NOMO-1 (cell line): ENCODE results near the gene NCEH1.
"Not testable (repeated sequence)": the region's sequence is repeated elsewhere in the genome, so short reads cannot be mapped to it uniquely, and the experiment has no call there.

ENCODE experiments used
- DNase-seq, 2 experiments: peaks; one replicate each; lab custom pipeline; 2025; ENCODE audit not compliant: unreplicated experiment in 2 of 2; lab: John Stamatoyannopoulos, UW

NCEH1 gene, protein sequence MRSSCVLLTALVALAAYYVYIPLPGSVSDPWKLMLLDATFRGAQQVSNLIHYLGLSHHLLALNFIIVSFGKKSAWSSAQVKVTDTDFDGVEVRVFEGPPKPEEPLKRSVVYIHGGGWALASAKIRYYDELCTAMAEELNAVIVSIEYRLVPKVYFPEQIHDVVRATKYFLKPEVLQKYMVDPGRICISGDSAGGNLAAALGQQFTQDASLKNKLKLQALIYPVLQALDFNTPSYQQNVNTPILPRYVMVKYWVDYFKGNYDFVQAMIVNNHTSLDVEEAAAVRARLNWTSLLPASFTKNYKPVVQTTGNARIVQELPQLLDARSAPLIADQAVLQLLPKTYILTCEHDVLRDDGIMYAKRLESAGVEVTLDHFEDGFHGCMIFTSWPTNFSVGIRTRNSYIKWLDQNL

DNA sequence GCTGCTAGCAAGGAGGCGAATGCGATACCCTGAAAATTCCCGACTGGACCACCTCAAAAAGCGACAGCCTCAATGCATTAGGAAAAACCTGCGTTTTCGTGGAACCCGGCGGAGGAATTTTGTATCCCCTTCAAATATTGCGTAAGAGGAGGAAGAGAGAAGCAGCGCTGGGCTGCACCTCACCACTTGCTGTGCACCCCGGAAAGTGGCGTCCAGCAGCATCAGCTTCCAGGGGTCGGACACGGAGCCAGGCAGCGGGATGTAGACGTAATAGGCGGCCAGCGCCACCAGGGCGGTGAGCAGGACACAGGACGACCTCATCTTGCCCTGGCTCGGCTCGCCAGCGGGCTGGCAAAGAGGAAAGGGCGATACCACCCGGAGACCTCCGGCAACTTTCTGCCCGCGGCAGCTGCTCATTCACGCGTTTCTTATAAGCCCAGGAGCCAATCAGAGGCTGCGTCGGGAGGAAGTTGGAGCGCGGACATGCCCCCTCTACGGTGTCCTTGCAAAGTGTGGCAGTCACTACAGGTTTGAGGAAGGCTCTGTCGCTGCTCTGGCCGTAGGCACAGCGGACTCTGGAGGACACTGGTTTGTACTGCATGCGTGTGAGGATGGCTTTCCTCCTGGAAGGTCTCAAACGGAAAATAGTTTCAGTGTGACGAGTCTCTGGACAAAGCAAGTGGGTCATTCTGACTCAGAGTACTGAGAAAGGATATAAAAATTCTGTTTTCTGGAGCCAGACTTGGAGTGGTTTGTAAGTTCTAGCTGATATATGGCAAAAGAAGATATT, at the start of gene NCEH1:
Gene NCEH1, minus strand, starts transcription at position 404 of the 790 bp plus-strand sequence. Its CDS starts 83 bp downstream, at position 321.
- DNase-seq: peak; percentile 100

DNA sequence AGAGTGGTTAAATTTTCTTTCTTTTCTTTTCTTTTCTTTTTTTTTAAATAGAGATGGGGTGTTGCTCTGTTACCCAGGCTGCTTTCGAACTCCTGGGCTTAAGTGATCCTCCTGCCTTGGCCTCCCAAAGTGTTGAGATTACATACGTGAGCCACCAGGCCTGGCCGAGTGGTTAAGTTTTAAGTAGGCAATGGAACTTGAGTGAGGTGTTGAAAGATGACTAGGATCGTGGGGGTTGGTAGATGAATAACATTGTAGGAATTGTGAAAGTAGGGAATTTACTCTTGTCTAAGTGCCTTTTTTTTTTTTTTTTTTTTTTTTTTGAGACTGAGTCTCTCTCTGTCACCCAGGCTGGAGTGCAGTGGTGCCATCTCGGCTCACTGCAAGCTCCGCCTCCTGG, 49.5 kb upstream of the NCEH1 start:
- not testable (repeated sequence) for DNase-seq

DNA sequence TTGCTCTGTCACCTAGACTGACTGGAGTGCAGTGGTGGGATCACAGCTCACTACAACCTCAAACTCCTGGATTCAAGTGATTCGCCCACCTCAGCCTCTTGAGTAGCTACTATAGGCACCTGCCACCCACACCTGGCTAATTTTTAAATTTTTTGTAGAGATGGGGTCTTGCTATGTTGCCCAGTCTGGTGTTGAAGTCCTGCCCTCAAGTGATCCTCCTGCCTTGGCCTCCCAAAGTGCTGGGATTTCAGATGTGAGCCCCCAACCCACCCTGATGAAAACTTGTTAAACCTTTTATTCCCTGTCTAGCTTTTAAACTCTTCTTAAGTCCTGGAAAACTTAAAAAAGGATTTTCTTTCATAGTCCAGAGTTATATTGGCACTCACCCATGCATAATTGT, 42.3 kb upstream of the NCEH1 start:
- DNase-seq: no peak

DNA sequence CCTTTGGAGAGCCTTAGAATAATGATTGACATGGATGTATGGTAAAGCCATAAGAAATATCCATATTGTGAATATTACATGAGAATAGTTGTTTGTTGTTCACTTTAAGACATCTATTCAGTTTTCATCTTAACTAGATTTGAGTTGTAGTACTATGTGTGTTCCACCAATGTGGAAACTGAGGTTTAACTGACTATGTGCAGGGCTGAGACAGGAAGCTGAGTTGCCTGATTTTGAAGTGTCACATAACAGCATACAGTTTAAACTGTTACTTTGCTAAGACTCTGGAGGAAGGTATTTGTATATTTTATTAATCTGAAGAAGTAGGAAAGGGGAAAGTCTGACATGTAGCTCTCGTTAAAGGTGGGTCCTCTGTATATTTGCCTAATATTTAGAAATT, 41.8 kb upstream of the NCEH1 start:
- DNase-seq: no peak

DNA sequence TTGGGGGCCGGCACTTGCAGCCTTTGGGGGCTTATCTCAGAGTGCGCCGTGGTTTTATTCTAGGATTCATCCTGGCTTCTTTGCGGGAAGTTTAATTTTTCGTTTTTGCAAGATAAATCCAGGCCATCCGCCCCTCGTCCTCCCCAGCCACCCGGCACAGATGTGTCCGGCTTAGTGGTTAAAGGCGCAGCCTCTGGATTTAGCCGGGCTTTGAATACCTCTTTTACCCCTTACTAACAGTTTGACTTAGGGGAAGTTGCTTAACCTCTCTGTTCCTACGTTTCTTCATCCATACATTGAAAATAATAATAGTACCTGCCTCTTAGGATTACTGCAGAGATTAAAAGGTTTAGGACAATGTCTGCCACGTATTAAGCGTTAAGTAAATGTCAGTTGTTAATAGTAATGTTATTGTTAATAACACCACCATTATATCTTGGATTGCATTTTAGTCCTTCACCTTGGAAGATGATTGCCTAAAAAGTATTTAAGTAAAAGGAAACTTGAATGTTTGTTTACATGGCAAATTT, 40.4 kb upstream of the NCEH1 start:
- peak; percentile 74 to 86 for DNase-seq

DNA sequence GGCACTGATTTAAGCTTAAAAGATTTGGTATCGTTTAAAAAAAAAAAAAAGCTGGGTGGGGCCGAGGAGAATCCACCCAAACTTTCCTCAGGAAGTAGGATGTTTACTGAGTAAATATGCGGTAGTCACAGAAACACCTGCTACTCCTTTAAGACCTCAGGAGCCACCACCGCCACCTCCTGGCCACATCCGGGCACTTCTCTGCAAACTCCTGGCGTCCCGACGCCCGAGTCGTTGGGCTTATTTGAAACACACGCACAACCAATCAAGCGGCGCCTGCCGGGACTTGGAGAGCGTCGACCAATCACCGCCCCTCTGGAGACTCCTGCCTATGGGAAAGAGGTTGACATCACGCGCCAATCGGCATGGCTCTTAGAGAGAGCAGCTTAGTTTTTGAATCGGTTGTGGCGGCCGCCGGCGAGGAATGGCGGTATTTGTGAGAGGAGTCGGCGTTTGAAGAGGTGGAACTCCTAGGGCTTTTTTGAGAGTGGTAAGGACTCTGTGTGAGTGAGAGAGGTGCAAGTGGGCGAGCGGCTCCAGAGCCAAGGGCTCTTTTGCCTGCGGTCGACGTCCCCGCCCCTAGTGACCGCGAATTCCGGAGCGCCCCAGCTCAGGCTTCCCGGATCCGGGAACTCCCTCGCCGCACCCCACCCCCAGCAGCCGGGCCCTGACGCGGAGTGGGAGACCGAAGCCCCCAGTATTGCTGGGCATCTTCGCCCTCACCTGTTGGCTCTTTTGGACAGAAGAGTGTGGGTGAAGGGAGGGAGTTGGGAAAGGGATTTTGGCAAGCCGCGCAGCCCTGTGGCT, 39.7 kb upstream of the NCEH1 start, which contains the start of gene ECT2:
Gene ECT2, plus strand, starts transcription at position 359 of the 807 bp plus-strand sequence. CDS start 3,805 bp downstream, outside the sequence.
- DNase-seq: peak; percentile 100

DNA sequence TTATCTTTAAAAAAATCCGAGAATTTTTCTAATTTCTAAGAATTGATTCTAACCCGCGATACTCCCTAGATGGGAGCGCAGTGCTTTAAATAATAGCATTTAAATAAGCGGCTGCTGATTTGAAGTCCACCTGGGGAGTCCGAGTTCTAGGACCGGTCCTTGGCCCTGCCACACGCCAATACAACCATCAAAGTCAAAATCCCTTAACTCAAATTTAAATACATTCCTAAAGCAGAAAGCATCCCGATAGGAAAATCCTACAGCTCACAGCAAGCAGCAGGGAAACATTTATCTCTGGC, 39.2 kb upstream of the NCEH1 start:
- peak in 1 of 2 experiments; percentile 56 for DNase-seq

DNA sequence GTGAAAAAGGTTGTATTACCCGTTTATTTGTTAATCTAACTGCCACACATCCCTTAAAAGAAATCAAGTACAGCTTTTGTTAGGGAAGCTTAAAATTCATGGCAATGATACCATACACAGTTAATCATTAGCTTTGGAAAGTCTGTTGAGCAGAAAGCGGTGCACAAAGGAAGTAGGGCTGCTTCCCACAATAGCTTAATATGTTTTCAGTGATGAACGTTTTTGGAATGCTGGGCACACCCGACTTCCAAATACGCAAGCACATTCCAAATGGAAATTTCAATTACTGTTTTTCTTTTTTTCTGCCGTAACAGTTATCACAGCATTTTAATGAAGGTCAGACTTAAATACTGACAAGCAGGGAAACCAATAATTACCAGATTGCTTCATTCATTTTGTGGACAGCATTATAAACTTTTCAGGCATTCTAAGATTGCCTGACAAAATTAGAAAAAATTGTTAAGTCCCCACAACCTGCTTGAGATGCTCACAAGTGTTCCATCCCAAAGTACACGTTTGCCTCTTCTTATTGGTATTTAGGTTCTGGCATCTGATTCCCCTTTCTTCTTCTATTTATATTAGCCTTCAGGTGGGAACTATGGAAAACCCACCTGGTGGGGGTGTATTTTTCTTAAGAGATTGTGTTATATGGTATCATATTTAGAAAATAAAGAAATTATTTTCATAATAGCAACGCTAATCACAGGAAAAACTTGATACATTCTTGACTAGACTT, 38.5 kb upstream of the NCEH1 start:
- no peak for DNase-seq

DNA sequence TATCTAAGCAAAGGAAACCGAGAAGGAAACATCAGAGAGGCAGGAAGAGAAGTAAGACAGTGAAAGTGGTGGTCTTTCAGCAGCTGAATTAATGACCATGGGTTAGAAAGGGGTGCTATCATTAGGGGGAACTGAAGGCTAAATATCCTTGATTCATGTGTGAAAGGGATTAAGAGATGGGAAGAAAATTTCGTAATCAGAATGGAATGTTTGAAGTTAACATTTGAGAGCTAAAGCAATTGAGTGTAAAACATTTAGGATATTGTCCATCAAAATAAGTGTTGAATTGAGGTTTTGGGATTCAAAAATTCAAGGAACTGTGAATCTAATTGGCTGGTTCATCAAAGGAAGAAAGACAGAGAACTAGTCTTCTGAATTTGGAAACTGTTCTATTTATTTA, 35.6 kb upstream of the NCEH1 start:
- no peak for DNase-seq

DNA sequence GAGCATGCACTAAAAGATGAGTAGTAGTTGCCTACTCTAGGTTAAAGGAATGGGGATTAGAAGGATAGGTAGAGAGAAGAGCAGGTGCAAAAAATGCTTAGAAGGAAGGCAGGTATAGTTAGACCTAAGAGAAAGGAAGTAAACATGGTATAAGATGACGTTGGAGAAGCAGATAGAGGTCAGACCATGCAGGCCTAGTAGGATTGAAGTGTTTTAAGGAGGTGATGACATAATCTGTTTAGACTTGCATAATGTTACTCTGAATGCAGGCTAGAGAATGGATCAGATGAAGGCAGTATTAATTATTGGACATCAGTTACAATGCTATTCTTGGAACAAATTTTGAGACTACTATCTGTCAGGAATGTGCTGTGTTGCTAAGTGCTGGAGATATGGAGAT, 28.6 kb upstream of the NCEH1 start:
- no peak for DNase-seq

DNA sequence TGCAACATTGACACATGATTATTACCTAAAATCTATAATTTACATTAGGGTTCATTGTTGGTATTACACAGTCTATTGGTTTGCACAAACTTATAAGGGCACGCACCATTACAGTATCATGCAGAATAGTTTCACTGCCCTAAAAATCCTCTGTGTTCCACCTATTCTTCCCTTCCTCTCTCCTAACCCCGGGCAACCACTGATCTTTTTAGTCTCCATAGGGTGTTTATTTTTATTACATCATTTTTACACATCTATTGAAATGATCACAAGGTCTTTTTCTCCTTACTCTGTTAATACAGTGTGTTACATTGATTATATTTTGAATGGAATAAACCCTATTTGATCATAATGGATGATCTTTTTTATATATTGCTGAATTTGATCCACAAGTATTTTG, 24.1 kb upstream of the NCEH1 start:
- no peak for DNase-seq

DNA sequence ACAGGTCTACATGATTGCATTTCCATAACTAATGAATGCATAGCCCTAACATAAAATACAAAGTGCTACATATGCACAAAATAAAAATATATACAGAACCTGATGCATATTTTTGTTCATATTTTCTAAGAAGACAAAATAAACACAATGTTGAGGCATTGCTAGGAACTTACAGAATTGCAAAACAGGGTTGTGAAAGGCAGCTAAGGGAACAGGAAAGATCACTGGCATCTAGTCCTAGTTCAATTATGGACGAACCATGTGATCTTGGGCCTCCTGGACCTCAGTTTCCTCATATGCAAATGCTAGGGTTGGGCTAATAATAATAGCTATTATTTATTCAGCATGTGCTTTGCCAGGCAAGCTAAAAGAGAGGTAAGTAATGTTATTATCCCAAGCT, 15.5 kb upstream of the NCEH1 start:
- DNase-seq: no peak

DNA sequence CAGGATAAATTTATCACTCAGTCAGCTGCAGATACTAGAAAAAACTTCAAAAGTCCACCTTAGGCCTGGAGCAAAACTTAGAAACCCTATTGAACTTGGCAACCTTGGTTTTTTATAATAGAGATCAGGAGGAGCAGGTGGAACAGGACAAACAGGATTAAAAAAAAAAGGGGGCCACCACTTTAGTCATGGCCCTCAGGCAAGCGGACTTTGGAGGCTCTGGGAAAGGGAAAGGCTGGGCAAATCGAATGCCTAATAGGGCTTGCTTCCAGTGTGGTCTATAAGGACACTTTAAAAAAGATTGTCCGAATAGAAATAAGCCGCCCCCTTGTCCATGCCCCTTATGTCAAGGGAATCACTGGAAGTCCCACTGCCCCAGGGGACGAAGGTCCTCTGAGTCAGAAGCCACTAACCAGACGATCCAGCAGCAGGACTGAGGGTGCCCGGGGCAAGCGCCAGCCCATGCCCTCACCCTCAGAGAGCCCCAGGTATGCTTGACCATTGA, 11.7 kb upstream of the NCEH1 start:
- DNase-seq: not testable (repeated sequence)

DNA sequence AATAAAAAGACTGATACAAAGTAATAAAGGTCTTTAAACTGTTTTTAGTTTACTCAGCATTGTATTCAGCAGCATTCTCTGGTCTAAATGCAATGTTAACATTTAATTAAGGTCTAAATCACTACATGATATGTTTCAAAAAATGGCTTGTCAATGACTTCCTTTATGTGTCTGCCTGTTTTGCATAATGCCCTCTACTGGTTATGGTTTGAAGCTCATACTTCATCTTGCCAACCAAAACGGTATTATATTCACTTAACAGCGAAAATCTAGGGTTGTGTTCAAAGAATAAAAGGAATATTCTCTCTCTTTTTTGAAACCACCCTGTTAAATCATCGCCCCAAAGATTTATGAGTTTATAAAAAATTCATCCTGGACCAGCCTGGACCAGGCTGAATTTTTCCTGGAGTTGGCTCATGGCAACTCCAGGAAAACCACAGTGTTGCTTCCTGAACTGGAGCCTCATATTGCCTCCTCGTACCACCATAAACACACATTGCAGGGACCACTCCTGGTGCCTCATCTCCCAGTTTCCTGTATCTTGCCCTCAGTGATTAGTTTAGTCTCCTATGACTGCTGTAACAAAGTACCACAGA, 6.7 kb upstream of the NCEH1 start:
- peak; percentile 21 to 66 for DNase-seq

DNA sequence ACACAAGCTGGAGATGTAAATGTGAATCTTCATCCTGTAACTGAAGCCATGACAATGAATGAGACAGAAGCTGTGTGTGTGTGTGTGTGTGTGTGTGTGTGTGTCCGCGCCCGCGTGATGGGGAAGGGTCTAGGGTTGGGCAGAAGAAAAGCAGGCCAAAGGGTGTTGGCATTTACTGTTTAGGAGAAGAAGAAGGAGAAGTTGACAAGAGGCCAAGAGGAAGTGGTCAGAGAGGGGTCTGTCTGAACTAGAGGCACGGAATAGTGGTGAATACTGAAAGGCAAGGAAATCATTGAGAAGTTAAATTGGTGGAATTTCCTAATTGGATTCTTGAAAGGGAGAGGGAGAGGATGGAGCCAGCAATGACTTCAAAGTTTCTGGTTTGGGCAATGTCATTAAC, 5.6 kb upstream of the NCEH1 start:
- peak; percentile 84 to 89 for DNase-seq

DNA sequence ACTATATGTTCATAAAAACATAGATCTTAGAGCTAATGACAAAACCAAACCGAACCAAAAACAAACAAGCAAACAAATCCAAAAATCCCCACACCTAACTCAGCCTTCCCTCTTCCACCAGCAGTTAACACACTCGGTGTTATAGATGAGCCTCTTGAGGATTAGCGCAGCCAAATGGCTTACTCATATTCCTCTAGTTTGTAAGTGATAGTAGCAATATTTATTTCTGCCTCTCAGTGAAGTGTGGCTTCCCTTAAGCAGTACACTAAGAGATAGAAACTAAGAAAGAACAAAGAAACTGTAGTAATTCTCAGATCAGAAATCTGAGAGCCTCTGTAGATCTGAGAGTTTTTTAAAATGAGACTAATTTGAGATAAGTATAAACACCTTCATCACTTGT, 2.4 kb upstream of the NCEH1 start:
- DNase-seq: no peak

DNA sequence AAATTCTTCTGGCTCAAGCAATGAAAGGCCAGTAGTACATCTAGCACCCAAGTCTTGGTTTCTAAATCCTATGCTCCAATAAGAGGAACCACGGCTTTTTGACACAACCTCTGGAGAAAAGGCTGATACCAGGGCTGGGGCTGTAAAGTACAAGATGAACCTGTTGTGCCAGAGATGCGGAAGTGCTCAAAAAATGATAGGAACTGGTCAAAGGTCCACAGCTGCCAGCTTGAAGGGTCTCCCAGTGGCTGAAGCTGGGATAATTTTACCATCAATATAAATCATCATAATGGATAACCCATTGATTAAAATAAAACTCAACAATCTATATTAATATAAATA, 558 bp upstream of the NCEH1 start:
- DNase-seq: peak; percentile 80 to 91

DNA sequence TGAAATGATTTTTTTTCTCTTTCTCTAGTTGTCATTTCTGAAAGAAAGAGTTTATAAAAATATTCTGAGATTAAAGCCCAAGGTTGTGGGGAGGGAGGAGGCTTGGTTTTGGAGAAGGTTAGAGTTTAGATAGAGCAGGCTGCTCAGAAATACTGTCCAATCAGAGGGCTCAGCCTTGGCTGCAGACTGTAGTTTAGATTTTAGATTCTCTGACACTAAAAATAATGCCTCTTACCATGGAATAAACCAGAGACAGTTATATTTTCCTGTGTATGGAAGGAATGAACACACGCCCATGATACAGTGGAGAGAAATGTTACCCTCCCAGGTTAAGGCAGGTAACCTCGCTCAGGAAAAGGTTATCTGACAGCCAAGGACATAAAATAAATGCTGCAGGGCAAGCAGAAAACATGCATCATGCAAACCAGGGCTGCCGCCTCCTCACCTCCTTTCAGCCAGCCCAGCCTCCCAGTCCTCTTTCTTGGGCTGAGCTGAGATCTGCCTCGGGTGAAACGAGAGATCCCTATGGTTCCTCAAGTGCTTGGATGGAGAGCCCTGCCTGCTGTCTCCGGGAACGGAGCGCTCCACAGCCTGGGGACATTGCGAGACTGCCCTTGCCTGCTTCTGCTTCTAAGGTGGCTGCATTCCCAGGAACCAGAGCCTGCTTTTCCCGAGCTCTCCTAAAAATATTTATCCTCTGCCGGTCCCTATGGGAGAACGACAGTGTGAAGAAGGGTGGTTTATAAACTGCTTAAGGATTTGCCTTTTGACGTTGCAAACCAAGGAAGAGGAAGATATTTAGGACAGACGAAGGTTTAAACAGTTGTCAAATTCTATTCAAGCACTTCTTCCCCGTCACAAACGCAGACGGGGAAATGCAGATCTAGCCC, 848 bp downstream of the NCEH1 start:
- DNase-seq: no peak
